22Rv1 (cell line): ENCODE measurements around the gene SOD3.

Source experiments
- H3K27ac ChIP-seq: fragments of 450-650 bp; 2 replicates; pipeline ENCODE4 v1.5.1; 2017
- ZFX ChIP-seq: fragments of 450-650 bp; IDR thresholded peaks from 2 replicates; pipeline ENCODE4 v1.6.1; 2017; ENCODE audit warnings: antibody characterized with exemption, borderline replicate concordance
- TF ChIP-seq, protein P1 (sequence below): fragments of 450-650 bp; IDR thresholded peaks from 2 replicates; pipeline ENCODE4 v1.5.1; 2017; ENCODE audit warnings: mild to moderate bottlenecking

Gene SOD3

DNA sequence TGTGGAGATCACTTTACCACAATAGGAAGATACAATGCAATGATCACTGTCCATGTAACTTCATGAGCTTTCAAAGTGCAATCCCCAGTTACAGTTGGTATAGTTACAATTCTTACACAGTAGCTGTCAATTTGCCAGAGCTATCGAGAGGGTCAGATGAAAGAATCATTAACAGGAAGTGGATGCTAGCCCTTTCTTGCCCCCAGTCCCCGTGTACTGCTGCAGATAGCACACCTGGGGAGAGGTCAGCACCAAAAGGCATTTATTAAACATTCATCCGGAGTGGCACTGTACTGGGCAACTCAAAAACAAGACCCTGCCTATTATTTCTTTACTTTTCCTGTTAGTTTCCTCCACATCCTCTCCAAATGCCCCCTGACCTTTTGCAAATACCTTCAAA lies 47.7 kb downstream of the SOD3 start:
- no peak overlapping the region for H3K27ac ChIP-seq
- TF ChIP-seq ZFX = no peak
- TF ChIP-seq, protein P1, sequence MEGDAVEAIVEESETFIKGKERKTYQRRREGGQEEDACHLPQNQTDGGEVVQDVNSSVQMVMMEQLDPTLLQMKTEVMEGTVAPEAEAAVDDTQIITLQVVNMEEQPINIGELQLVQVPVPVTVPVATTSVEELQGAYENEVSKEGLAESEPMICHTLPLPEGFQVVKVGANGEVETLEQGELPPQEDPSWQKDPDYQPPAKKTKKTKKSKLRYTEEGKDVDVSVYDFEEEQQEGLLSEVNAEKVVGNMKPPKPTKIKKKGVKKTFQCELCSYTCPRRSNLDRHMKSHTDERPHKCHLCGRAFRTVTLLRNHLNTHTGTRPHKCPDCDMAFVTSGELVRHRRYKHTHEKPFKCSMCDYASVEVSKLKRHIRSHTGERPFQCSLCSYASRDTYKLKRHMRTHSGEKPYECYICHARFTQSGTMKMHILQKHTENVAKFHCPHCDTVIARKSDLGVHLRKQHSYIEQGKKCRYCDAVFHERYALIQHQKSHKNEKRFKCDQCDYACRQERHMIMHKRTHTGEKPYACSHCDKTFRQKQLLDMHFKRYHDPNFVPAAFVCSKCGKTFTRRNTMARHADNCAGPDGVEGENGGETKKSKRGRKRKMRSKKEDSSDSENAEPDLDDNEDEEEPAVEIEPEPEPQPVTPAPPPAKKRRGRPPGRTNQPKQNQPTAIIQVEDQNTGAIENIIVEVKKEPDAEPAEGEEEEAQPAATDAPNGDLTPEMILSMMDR = no peak

DNA sequence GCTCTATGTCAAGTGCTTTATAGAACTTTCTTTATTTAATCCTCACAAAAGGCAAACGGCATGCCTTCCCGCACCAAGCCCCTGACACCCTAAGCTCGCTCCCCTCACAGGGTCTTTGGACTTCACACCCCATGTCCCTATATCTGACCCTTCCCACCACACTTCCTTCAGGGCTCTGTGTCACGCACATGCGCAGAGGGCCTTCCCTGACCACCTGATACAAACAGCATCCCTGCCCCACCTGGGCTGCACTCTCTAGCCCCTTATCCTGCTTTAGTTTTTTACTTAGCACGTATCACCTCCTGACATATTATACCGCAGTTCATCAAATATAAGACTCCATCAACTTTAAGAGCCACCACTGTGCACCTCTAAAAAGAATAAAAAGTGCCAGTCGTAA lies 49.8 kb downstream of the SOD3 start:
- H3K27ac ChIP-seq = no peak overlapping the region
- no peak for TF ChIP-seq ZFX
- TF ChIP-seq, protein P1 = no peak

DNA sequence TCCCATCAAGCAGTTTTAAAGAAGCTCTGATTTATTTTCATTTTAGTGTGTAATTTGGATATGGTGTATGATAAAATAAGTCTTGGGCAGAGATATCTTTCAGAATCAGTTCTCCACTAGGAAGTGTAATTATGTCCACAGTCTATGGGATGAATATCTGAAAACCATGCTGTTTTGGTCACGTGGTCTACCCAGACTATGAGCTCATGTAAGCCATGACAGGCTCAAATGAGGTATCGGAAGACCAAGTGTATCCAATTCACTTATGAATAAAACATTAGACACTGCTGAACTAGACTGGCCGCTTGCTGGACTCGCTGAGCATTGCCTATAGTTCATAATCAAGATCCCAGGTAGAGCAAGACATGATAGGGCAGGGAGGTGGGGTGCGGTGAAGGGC lies 50.5 kb downstream of the SOD3 start:
- TF ChIP-seq, protein P1 = no peak
- TF ChIP-seq ZFX = no peak
- H3K27ac ChIP-seq = no peak overlapping the region

DNA sequence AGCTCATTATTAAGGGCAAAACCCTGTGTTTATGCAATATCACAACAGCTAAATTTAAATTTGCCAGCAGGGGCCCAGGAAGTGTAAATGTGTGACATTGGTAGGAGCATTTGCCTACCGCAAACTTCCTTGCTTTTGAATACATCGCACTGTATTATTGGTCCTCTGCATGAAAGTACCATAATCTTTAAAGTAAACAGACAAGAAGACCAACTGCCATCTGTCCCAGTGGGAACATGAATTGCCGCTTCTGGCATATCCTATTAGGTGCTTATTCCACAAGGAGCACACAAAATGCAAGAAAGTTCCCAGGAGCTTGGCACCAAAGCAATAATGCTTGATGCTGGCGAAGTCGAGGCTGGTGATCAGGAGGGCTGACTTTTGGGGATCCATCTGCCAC lies 51.3 kb downstream of the SOD3 start:
- no peak overlapping the region for H3K27ac ChIP-seq
- no peak for TF ChIP-seq ZFX
- TF ChIP-seq, protein P1 = no peak

DNA sequence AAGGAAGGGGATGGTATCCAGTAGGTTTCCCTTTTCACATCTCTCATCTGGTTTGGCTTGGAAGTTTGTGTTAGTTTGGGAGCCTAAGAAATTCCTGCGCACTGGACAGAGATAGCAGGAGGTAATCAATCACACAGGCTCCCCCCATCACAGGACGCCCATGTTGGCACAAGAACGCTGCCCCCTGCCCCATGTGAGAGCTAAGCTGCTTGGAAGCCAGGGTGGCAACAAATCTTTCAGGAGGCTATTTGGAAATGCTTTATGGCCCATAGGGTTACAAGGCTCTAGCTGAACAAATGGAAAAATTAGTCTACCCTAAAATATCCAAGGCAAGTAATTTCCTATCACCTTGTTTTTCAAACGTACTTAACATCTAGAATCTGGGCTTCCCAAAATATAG lies 54.0 kb downstream of the SOD3 start:
- H3K27ac ChIP-seq = no peak overlapping the region
- TF ChIP-seq ZFX = no peak
- TF ChIP-seq, protein P1 = no peak

DNA sequence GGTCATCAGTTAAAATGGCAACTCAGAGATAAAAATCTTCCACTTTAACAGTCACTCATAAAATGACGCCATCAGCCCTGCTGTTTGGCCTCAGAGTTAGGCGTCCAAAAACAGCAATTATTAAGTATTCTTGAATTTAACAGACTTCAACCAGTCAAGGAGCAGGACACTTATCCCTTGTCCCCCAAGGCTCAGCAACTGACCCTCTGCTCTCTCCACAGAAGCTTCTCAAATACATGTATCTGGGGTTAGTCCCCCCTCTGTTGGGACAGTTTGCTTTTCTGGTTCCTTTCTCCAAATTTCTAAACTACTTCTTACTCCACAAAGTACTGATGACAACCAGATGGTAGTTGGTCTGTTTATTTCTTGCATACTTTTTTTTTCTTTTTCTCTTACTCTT lies 54.4 kb downstream of the SOD3 start:
- H3K27ac ChIP-seq = no peak overlapping the region
- TF ChIP-seq, protein P1 = no peak
- no peak for TF ChIP-seq ZFX
